H1 (cell line): ENCODE results near the gene CLCF1. TPM values are rescaled to one million over a fixed set of nuclear protein-coding genes. Genes with fewer than 3 reads are reported as not detected.

Source experiments
- CTCF ChIA-PET: fragments of 300-600 bp; sonication (Branson Sonifier 250); formaldehyde crosslinking; loops from one replicate; lab custom pipeline; 2021; ENCODE audit not compliant: partially characterized antibody; lab: Charles Lee
- POLR2A ChIA-PET: fragments of 300-600 bp; sonication (Branson Sonifier 250); formaldehyde crosslinking; loops from one replicate; lab custom pipeline; 2021; ENCODE audit warnings: inconsistent platforms; ENCODE audit not compliant: partially characterized antibody; lab: Charles Lee
- DNase-seq, 2 experiments: peaks; one replicate each; pipeline versions ENCODE4 v3.0.0 to v3.0.0-alpha.2; 2010 to 2022; ENCODE audit warnings: low spot score in 2 of 2, low read depth in 1 of 2, mixed read lengths in 1 of 2
- FAIRE-seq: peaks from 2 replicates; lab custom pipeline; 2011; peaks lifted over from hg19 to GRCh38; lab: Jason Lieb, UNC
- H2AFZ ChIP-seq: 2 replicates; pipeline ENCODE4 v1.8.1; 2012; ENCODE audit warnings: low read length, inconsistent platforms
- H2AK5ac ChIP-seq: 2 replicates; pipeline ENCODE4 v1.6.1; 2013; ENCODE audit warnings: low read depth, low read length
- H2BK120ac ChIP-seq: replicated peaks from 2 replicates; pipeline ENCODE3; 2013; ENCODE audit warnings: low read depth, low read length, inconsistent platforms
- H2BK12ac ChIP-seq: 2 replicates; pipeline ENCODE4 v1.6.1; 2013; ENCODE audit warnings: low read depth, low read length
- H2BK15ac ChIP-seq: 2 replicates; pipeline ENCODE4 v1.6.1; 2013; ENCODE audit warnings: low read length
- H2BK20ac ChIP-seq: 2 replicates; pipeline ENCODE4 v1.6.1; 2013; ENCODE audit warnings: low read length
- H2BK5ac ChIP-seq: 2 replicates; pipeline ENCODE4 v1.6.1; 2013; ENCODE audit warnings: low read depth, low read length
- H3K14ac ChIP-seq: 2 replicates; pipeline ENCODE4 v1.6.1; 2013; ENCODE audit warnings: inconsistent platforms; ENCODE audit not compliant: insufficient read length
- H3K18ac ChIP-seq: 2 replicates; pipeline ENCODE4 v1.6.1; 2013; ENCODE audit warnings: low read length; ENCODE audit errors: extremely low read depth
- H3K23ac ChIP-seq: 2 replicates; pipeline ENCODE4 v1.6.1; 2013; ENCODE audit warnings: inconsistent platforms; ENCODE audit not compliant: insufficient read length
- H3K23me2 ChIP-seq: 2 replicates; pipeline ENCODE4 v1.6.1; 2013; ENCODE audit warnings: low read depth, low read length
- H3K27ac ChIP-seq: 2 replicates; pipeline ENCODE4 v1.6.1; 2011; ENCODE audit warnings: low read depth, low read length, inconsistent platforms
- H3K27me3 ChIP-seq, 4 experiments: replicated peaks in 1 of 4; 1 replicate in 1 of 4; 2 replicates in 3 of 4; pipeline versions ENCODE4 v1.6.1 to v1.8.1; 2011 to 2013; ENCODE audit warnings: low read length in 3 of 4, mild to moderate bottlenecking in 3 of 4, inconsistent platforms in 2 of 4, mixed read lengths in 2 of 4, moderate library complexity in 1 of 4; ENCODE audit not compliant: control insufficient read depth in 3 of 4, insufficient read depth in 3 of 4; ENCODE audit errors: extremely low read depth in 1 of 4
- H3K36me3 ChIP-seq, 4 experiments: 2 replicates each; pipeline versions ENCODE4 v1.6.1 to v1.8.1; 2011 to 2013; ENCODE audit warnings: mild to moderate bottlenecking in 4 of 4, low read length in 3 of 4, moderate library complexity in 2 of 4, control low read depth in 1 of 4, inconsistent platforms in 1 of 4; ENCODE audit not compliant: insufficient read depth in 4 of 4, control insufficient read depth in 2 of 4
- H3K4ac ChIP-seq: replicated peaks from 2 replicates; pipeline ENCODE3; 2013; ENCODE audit warnings: low read length, low read depth, mixed read lengths, inconsistent platforms; ENCODE audit not compliant: insufficient read length
- H3K4me1 ChIP-seq, 4 experiments: replicated peaks in 1 of 4; 1 replicate in 1 of 4; 2 replicates in 3 of 4; pipeline versions ENCODE4 v1.6.1 to v1.8.1; 2011 to 2013; ENCODE audit warnings: low read length in 3 of 4, inconsistent platforms in 2 of 4, mixed read lengths in 1 of 4; ENCODE audit not compliant: insufficient read depth in 4 of 4, control insufficient read depth in 3 of 4
- H3K4me2 ChIP-seq, 2 experiments: 2 replicates each; pipeline versions ENCODE4 v1.6.1 to v1.8.1; 2011 to 2013; ENCODE audit warnings: low read depth in 2 of 2, low read length in 2 of 2, control low read depth in 1 of 2, inconsistent platforms in 1 of 2, mild to moderate bottlenecking in 1 of 2; ENCODE audit not compliant: insufficient read depth in 1 of 2
- H3K4me3 ChIP-seq, 4 experiments: fragments of 200-600, 300-600 bp in 1 of 4; sonication (generic), shearing (Covaris generic), sonication (Bioruptor Twin) in 1 of 4; 2 replicates each; pipeline versions ENCODE4 v1.5.1 to v1.8.1; 2011 to 2016; ENCODE audit warnings: low read length in 4 of 4, low read depth in 3 of 4, control low read depth in 2 of 4, inconsistent platforms in 2 of 4, mild to moderate bottlenecking in 2 of 4, mixed read lengths in 1 of 4, moderate library complexity in 1 of 4; ENCODE audit not compliant: insufficient read depth in 2 of 4; ENCODE audit errors: extremely low read depth in 1 of 4
- H3K56ac ChIP-seq: replicated peaks from 2 replicates; pipeline ENCODE3; 2013; ENCODE audit warnings: low read depth, mild to moderate bottlenecking, mixed read lengths, low read length, inconsistent platforms; ENCODE audit not compliant: insufficient read length
- H3K79me1 ChIP-seq: 2 replicates; pipeline ENCODE4 v1.6.1; 2013; ENCODE audit warnings: low read depth, low read length, control low read depth
- H3K79me2 ChIP-seq, 2 experiments: 2 replicates each; pipeline versions ENCODE4 v1.6.1 to v1.8.1; 2012 to 2013; ENCODE audit warnings: low read length in 2 of 2, mild to moderate bottlenecking in 2 of 2, inconsistent platforms in 1 of 2; ENCODE audit not compliant: insufficient read depth in 2 of 2, control insufficient read depth in 1 of 2
- H3K9ac ChIP-seq, 4 experiments: replicated peaks in 1 of 4; 1 replicate in 1 of 4; 2 replicates in 3 of 4; pipeline versions ENCODE4 v1.6.1 to v1.8.1; 2011 to 2013; ENCODE audit warnings: low read depth in 3 of 4, low read length in 3 of 4, control low read depth in 2 of 4, mild to moderate bottlenecking in 2 of 4, moderate library complexity in 2 of 4, inconsistent platforms in 1 of 4; ENCODE audit errors: extremely low read depth in 1 of 4
- H3K9me3 ChIP-seq, 2 experiments: 2 replicates each; pipeline versions ENCODE4 v1.6.1 to v1.8.1; 2012 to 2013; ENCODE audit warnings: mild to moderate bottlenecking in 2 of 2, moderate library complexity in 2 of 2, control low read depth in 1 of 2, inconsistent platforms in 1 of 2, low read depth in 1 of 2, low read length in 1 of 2, mixed read lengths in 1 of 2; ENCODE audit not compliant: insufficient read depth in 2 of 2
- H4K20me1 ChIP-seq, 2 experiments: replicated peaks in 1 of 2; 2 replicates each; pipeline versions ENCODE3 to v1.8.1; 2011 to 2013; ENCODE audit warnings: inconsistent platforms in 2 of 2, low read length in 2 of 2, mild to moderate bottlenecking in 1 of 2; ENCODE audit not compliant: insufficient read depth in 2 of 2, control insufficient read depth in 1 of 2
- H4K5ac ChIP-seq: 2 replicates; pipeline ENCODE4 v1.6.1; 2013; ENCODE audit warnings: low read length, low read depth, mixed read lengths, inconsistent platforms; ENCODE audit not compliant: insufficient read length
- H4K8ac ChIP-seq: 2 replicates; pipeline ENCODE4 v1.8.0; 2013; ENCODE audit warnings: mild to moderate bottlenecking, moderate library complexity, low read length, inconsistent platforms; ENCODE audit not compliant: insufficient read depth; ENCODE audit errors: extremely low read depth
- H4K91ac ChIP-seq: replicated peaks from 2 replicates; pipeline ENCODE3; 2013; ENCODE audit warnings: low read length, mixed read lengths, inconsistent platforms; ENCODE audit not compliant: insufficient read length
- ASH2L ChIP-seq: fragments of 200-600, 300-600 bp; sonication (generic); IDR thresholded peaks from one replicate; pipeline ENCODE4 v1.7.1; 2017; ENCODE audit warnings: low read length
- ATF3 ChIP-seq: IDR thresholded peaks from 2 replicates; pipeline ENCODE4 v1.6.1; 2011; ENCODE audit warnings: low read depth, mild to moderate bottlenecking, low read length; ENCODE audit not compliant: insufficient read depth
- BACH1 ChIP-seq: IDR thresholded peaks from 2 replicates; pipeline ENCODE4 v1.6.1; 2012; ENCODE audit warnings: low read length, improper control_type of control experiment
- CHD2 ChIP-seq: IDR thresholded peaks from 2 replicates; pipeline ENCODE4 v1.6.1; 2012; ENCODE audit warnings: low read length, improper control_type of control experiment
- EZH2 ChIP-seq: fragments of 200-600 bp; sonication (generic); IDR thresholded peaks from 2 replicates; pipeline ENCODE4 v1.7.1; 2012; ENCODE audit warnings: low read depth, mild to moderate bottlenecking, moderate library complexity, low read length, inconsistent platforms; ENCODE audit not compliant: severe bottlenecking
- KDM5A ChIP-seq: fragments of 200-600 bp; IDR thresholded peaks from 2 replicates; pipeline ENCODE4 v1.7.1; 2012; ENCODE audit warnings: mild to moderate bottlenecking, low read length, inconsistent platforms, mixed read lengths
- POLR2A ChIP-seq, 2 experiments: IDR thresholded peaks; 1 replicate in 1 of 2; 2 replicates in 1 of 2; pipeline ENCODE4 v1.6.1; 2011; ENCODE audit warnings: low read depth in 2 of 2, low read length in 2 of 2, mild to moderate bottlenecking in 2 of 2; ENCODE audit errors: control extremely low read depth in 1 of 2
- POU5F1 ChIP-seq: IDR thresholded peaks from 2 replicates; pipeline ENCODE4 v1.6.1; 2011; ENCODE audit warnings: low read depth, mild to moderate bottlenecking, low read length, moderate library complexity
- RNF2 ChIP-seq: fragments of 200-900, 300-1000 bp; sonication (generic); IDR thresholded peaks from 2 replicates; pipeline ENCODE4 v1.7.1; 2016; ENCODE audit warnings: borderline replicate concordance, low read depth, mild to moderate bottlenecking, antibody characterized with exemption, low read length; ENCODE audit not compliant: poor library complexity, severe bottlenecking; ENCODE audit errors: missing control alignments
- SIX5 ChIP-seq: IDR thresholded peaks from 2 replicates; pipeline ENCODE4 v1.6.1; 2011; ENCODE audit warnings: mild to moderate bottlenecking, low read depth, low read length
- SP1 ChIP-seq: IDR thresholded peaks from 2 replicates; pipeline ENCODE4 v1.6.1; 2011; ENCODE audit warnings: low read depth, low read length
- WGBS, 2 experiments: shearing (Covaris generic) in 1 of 2; methylation state at CpG; one replicate each; pipeline versions ENCODE4 v1.1.6 to v1.1.7; 2013 to 2015; ENCODE audit warnings: low lambda C conversion rate in 2 of 2, mixed read lengths in 2 of 2, inconsistent platforms in 1 of 2, low coverage in 1 of 2, missing lambda C conversion rate in 1 of 2; ENCODE audit not compliant: insufficient replicate concordance in 2 of 2, insufficient coverage in 1 of 2, insufficient read length in 1 of 2; ENCODE audit errors: extremely low coverage in 1 of 2, missing lambda C conversion rate in 1 of 2; 5-methylcytosine and 5-hydroxymethylcytosine counted together
- polyA plus RNA-seq, 7 experiments: library from polyadenylated mRNA; depleted of rRNA in 3 of 7; stranded (reverse) in 5 of 7; unstranded in 2 of 7; fragments of >200 nt in 5 of 7; fragments of 200-250 nt in 2 of 7; gene quantifications; 1 replicate in 5 of 7; 2 replicates in 1 of 7; 4 replicates in 1 of 7; pipeline versions ENCODE4 v1.2.1 to v1.2.3, GENCODE V29; 2011 to 2013; ENCODE audit warnings: missing spikeins in 2 of 7, mixed read lengths in 2 of 7
- total RNA-seq: library from RNA; stranded (reverse); fragmentation: NEBNext Ultra II Directional; extraction: Animal tissue kit (Norgen Biotek cat#: 25700); gene quantifications from 2 replicates; pipeline ENCODE4 v1.2.1, GENCODE V29; 2021

CLCF1 gene
- total and polyA plus RNA-seq, 2 of the 8 experiments (the other 6 are each of a cell fraction or from before 2014, with no cell fraction given), result 0.32 to 1.2 TPM

GRCh38 chr11:67374571-67375281 is 1.3 kb upstream of the CLCF1 start:
- no peak overlapping the region for H2BK120ac ChIP-seq
- H2BK12ac ChIP-seq, result 0 out of 2 replicates have a peak overlapping the region, but pooled peaks have one; percentile 50
- H3K4ac ChIP-seq, result no peak overlapping the region
- peak overlapping the region; percentile 87 for H3K18ac ChIP-seq
- H4K20me1 ChIP-seq, result peaks cover 0 to 5% of the 10 kb centered on the region in 2 experiments
- no peaks in the 10 kb centered on the region for H3K36me3 ChIP-seq
- H3K4me1 ChIP-seq, result peaks cover 0 to 50% (median 41%) of the 10 kb centered on the region in 4 experiments; a peak in 6 of 7 replicates
- H3K4me3 ChIP-seq, result peak overlapping the region; percentile 41 to 77 (median 51); a peak in 7 of 8 replicates
- FAIRE-seq, result no peak
- H2AFZ ChIP-seq, result no peak overlapping the region
- peak overlapping the region; percentile 87 to 96 for H3K4me2 ChIP-seq
- H3K14ac ChIP-seq, result no peak overlapping the region
- no peak overlapping the region for H3K9ac ChIP-seq
- ChIA-PET CTCF (interaction anchor here (0.7 to 34.8 kb wide), 7 partner anchors 7 to 254 kb away, joined by 3 to 1305 read pairs (median 7); partner anchors contain the start of genes POLD4 and RAD9A), POLR2A (interaction anchor here (0.9 to 2.3 kb wide), 8 partner anchors 7 to 104 kb away, joined by 3 to 7 read pairs (median 3); partner anchors contain the start of gene POLD4)
- no peaks in the 10 kb centered on the region for H3K79me2 ChIP-seq
- no peak overlapping the region for H3K23ac ChIP-seq
- no peak overlapping the region for H4K8ac ChIP-seq
- no peak overlapping the region for H4K5ac ChIP-seq
- H3K23me2 ChIP-seq, result peaks cover 25% of the 10 kb centered on the region; the same call in 1 of the 2 replicates
- peak overlapping the region; percentile 71; the same call in 1 of the 2 replicates for H2BK5ac ChIP-seq
- 0 out of 2 replicates have a peak overlapping the region, but pooled peaks have one; percentile 81 for H2BK15ac ChIP-seq
- H3K27me3 ChIP-seq, result peaks cover 7 to 62% (median 53%) of the 10 kb centered on the region in 4 experiments
- peak in 1 of 2 experiments; percentile 63 for DNase-seq
- 7% methylated on average over 7 of the region's 9 CpGs; no CpG with 5 or more reads in 1 of the 2 experiments for WGBS, 2 experiments
- H3K9me3 ChIP-seq, result no peaks in the 10 kb centered on the region
- H2BK20ac ChIP-seq, result no peak overlapping the region
- no peak overlapping the region for H3K27ac ChIP-seq
- no peak overlapping the region; the same call in 1 of the 2 replicates for H2AK5ac ChIP-seq
- no peak overlapping the region for H4K91ac ChIP-seq
- H3K56ac ChIP-seq, result no peak overlapping the region
- no peaks in the 10 kb centered on the region for H3K79me1 ChIP-seq
- TF ChIP-seq KDM5A (no peak), POU5F1 (no peak), ASH2L (no peak), SP1 (no peak), ATF3 (no peak), BACH1 (no peak), SIX5 (no peak), RNF2 (no peak), EZH2 (no peak), CHD2 (no peak), POLR2A (IDR thresholded peaks at IDR 0.05; ENCODE audit: control extremely low read depth in 1 of 2, low read depth in 2 of 2, low read length in 2 of 2) (no peak)
